HepG2 (cell line): ENCODE data around the gene KLF16. TPM values are rescaled to one million over a fixed set of nuclear protein-coding genes. Genes with fewer than 3 reads are reported as not detected.

ENCODE experiments used
- CREB1 ChIP-seq, 2 experiments: fragments of 450-650 bp in 1 of 2; IDR thresholded peaks; 2 replicates each; pipeline ENCODE4 v1.6.1; 2016 to 2017; ENCODE audit warnings: control low read depth in 1 of 2, mild to moderate bottlenecking in 1 of 2, missing compliant biosample characterization in 1 of 2, missing genetic modification characterization in 1 of 2
- CTCF ChIP-seq: sonication (generic); formaldehyde crosslinking; IDR thresholded peaks from 2 replicates; pipeline ENCODE4 v1.5.0; 2020; ENCODE audit warnings: mild to moderate bottlenecking, missing genetic modification reagents, moderate library complexity
- GPN1 ChIP-seq: sonication (generic); formaldehyde crosslinking; IDR thresholded peaks from 2 replicates; pipeline ENCODE4 v1.5.1; 2020; ENCODE audit warnings: missing genetic modification reagents, borderline replicate concordance
- KLF15 ChIP-seq: sonication (generic); formaldehyde crosslinking; IDR thresholded peaks from 2 replicates; pipeline ENCODE4 v1.8.1; 2023; ENCODE audit warnings: borderline replicate concordance, mild to moderate bottlenecking, inconsistent platforms, missing genetic modification reagents, mixed read lengths
- MED1 ChIP-seq: sonication (generic); formaldehyde crosslinking; IDR thresholded peaks from 2 replicates; pipeline ENCODE4 v1.4.0; 2020; ENCODE audit warnings: missing genetic modification reagents
- NFE2 ChIP-seq: sonication (generic); formaldehyde crosslinking; IDR thresholded peaks from 2 replicates; pipeline ENCODE4 v1.4.0; 2020; ENCODE audit warnings: missing genetic modification reagents
- RXRA ChIP-seq: sonication (generic); formaldehyde crosslinking; IDR thresholded peaks from 2 replicates; pipeline ENCODE4 v1.5.1; 2020; ENCODE audit warnings: missing genetic modification reagents
- SOX13 ChIP-seq, 3 experiments: fragments of 450-650 bp in 1 of 3; sonication (generic) in 1 of 3; formaldehyde crosslinking in 1 of 3; IDR thresholded peaks in 2 of 3; conservative IDR thresholded peaks in 1 of 3; 2 replicates each; pipeline versions ENCODE4 v1.5.0 to v1.6.1; 2016 to 2020; ENCODE audit warnings: antibody characterized with exemption in 1 of 3, mild to moderate bottlenecking in 1 of 3, missing compliant biosample characterization in 1 of 3, missing genetic modification reagents in 1 of 3, moderate library complexity in 1 of 3
- SUZ12 ChIP-seq: fragments of 150-350 bp; IDR thresholded peaks from 2 replicates; pipeline ENCODE4 v1.6.1; 2014; ENCODE audit warnings: low read depth, low read length
- ZFAT ChIP-seq: sonication (generic); formaldehyde crosslinking; conservative IDR thresholded peaks from 2 replicates; pipeline ENCODE4 v1.8.1; 2023; ENCODE audit warnings: missing genetic modification reagents, inconsistent platforms
- ZNF121 ChIP-seq: sonication (generic); formaldehyde crosslinking; IDR thresholded peaks from 2 replicates; pipeline ENCODE4 v1.5.0; 2020; ENCODE audit warnings: mild to moderate bottlenecking, missing genetic modification reagents
- ZNF337 ChIP-seq: sonication (generic); formaldehyde crosslinking; IDR thresholded peaks from 2 replicates; pipeline ENCODE4 v1.5.1; 2020; ENCODE audit warnings: missing genetic modification reagents, low read depth, mild to moderate bottlenecking, borderline replicate concordance
- ZNF441 ChIP-seq: sonication (generic); formaldehyde crosslinking; IDR thresholded peaks from 2 replicates; pipeline ENCODE4 v1.7.0; 2021; ENCODE audit warnings: missing genetic modification reagents, borderline replicate concordance
- ZNF615 ChIP-seq: sonication (generic); formaldehyde crosslinking; IDR thresholded peaks from 2 replicates; pipeline ENCODE4 v1.5.0; 2020; ENCODE audit warnings: mild to moderate bottlenecking, missing genetic modification reagents, borderline replicate concordance
- ZNF772 ChIP-seq: sonication (generic); formaldehyde crosslinking; IDR thresholded peaks from 2 replicates; pipeline ENCODE4 v1.5.0; 2020; ENCODE audit warnings: mild to moderate bottlenecking, missing genetic modification reagents
- ZNF788 ChIP-seq: sonication (generic); formaldehyde crosslinking; IDR thresholded peaks from 2 replicates; pipeline ENCODE4 v1.5.0; 2020; ENCODE audit warnings: mild to moderate bottlenecking, missing genetic modification reagents, borderline replicate concordance
- polyA plus RNA-seq, 8 experiments: library from polyadenylated mRNA; depleted of rRNA in 3 of 8; stranded (reverse) in 7 of 8; unstranded in 1 of 8; fragments of >200 nt; fragmentation: Illumina TruSeq in 4 of 8; extraction: Trizol in 4 of 8; gene quantifications; 2 replicates each; pipeline versions ENCODE4 v1.2.1 to v1.2.3, GENCODE V29; 2011 to 2016; ENCODE audit warnings: low read depth in 4 of 8, missing spikeins in 1 of 8, mixed read lengths in 1 of 8; ENCODE audit not compliant: insufficient read depth in 1 of 8
- total RNA-seq, 5 experiments: library from RNA; depleted of rRNA; stranded (reverse); fragments of >200 nt; fragmentation: Illumina TruSeq; extraction: Trizol; gene quantifications; 2 replicates each; pipeline ENCODE4 v1.2.3, GENCODE V29; 2016; ENCODE audit warnings: low read depth in 1 of 5
- TF ChIP-seq, protein P1 (sequence below): sonication (generic); formaldehyde crosslinking; IDR thresholded peaks from 2 replicates; pipeline ENCODE4 v1.8.0; 2022; ENCODE audit warnings: mild to moderate bottlenecking, missing genetic modification reagents, moderate library complexity
- TF ChIP-seq, protein P2 (sequence below): sonication (generic); formaldehyde crosslinking; IDR thresholded peaks from 2 replicates; pipeline ENCODE4 v1.8.0; 2022; ENCODE audit warnings: mild to moderate bottlenecking, missing genetic modification reagents; ENCODE audit not compliant: insufficient replicate concordance
- TF ChIP-seq, protein P3 (sequence below), 2 experiments: sonication (generic) in 1 of 2; formaldehyde crosslinking in 1 of 2; IDR thresholded peaks; 2 replicates each; pipeline versions ENCODE4 v1.4.0 to v1.6.1; 2018 to 2020; ENCODE audit warnings: missing genetic modification reagents in 2 of 2, borderline replicate concordance in 1 of 2, low read depth in 1 of 2, mild to moderate bottlenecking in 1 of 2, missing biosample characterization in 1 of 2

Gene KLF16
- total and polyA plus RNA-seq, 2 of the 13 experiments (the other 11 are each of a cell fraction or from before 2014, with no cell fraction given) = 3.5 to 6.7 TPM

GRCh38 chr19:1871140-1871597 lies 7.8 kb upstream of the KLF16 start (continued):
- peak; percentile 75; the same call in 1 of the 2 replicates for TF ChIP-seq ZNF788 (CRISPR knock-in tag)
- TF ChIP-seq, protein P1, sequence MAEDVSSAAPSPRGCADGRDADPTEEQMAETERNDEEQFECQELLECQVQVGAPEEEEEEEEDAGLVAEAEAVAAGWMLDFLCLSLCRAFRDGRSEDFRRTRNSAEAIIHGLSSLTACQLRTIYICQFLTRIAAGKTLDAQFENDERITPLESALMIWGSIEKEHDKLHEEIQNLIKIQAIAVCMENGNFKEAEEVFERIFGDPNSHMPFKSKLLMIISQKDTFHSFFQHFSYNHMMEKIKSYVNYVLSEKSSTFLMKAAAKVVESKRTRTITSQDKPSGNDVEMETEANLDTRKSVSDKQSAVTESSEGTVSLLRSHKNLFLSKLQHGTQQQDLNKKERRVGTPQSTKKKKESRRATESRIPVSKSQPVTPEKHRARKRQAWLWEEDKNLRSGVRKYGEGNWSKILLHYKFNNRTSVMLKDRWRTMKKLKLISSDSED (CRISPR knock-in tag) = no peak
- no peak; the same call in 1 of the 2 replicates for TF ChIP-seq CREB1 (IDR thresholded peaks at IDR 0.05)
- peak; percentile 58; the same call in 1 of the 2 replicates for TF ChIP-seq CREB1 (CRISPR knock-in tag; IDR thresholded peaks at IDR 0.05)
- peak; percentile 86 for TF ChIP-seq MED1 (CRISPR knock-in tag)
- TF ChIP-seq RXRA (CRISPR knock-in tag) = peak; percentile 96
- TF ChIP-seq CTCF = peak; percentile 83
- TF ChIP-seq ZFAT = no peak
- TF ChIP-seq ZNF441 (CRISPR knock-in tag) = peak; percentile 27; the same call in 1 of the 2 replicates
- peak; percentile 76; the same call in 1 of the 2 replicates for TF ChIP-seq ZNF121 (CRISPR knock-in tag)
- no peak for TF ChIP-seq NFE2 (CRISPR knock-in tag)
- TF ChIP-seq, protein P2, sequence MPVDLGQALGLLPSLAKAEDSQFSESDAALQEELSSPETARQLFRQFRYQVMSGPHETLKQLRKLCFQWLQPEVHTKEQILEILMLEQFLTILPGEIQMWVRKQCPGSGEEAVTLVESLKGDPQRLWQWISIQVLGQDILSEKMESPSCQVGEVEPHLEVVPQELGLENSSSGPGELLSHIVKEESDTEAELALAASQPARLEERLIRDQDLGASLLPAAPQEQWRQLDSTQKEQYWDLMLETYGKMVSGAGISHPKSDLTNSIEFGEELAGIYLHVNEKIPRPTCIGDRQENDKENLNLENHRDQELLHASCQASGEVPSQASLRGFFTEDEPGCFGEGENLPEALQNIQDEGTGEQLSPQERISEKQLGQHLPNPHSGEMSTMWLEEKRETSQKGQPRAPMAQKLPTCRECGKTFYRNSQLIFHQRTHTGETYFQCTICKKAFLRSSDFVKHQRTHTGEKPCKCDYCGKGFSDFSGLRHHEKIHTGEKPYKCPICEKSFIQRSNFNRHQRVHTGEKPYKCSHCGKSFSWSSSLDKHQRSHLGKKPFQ (CRISPR knock-in tag) = no peak
- peak; percentile 48; the same call in 1 of the 2 replicates for TF ChIP-seq KLF15 (CRISPR knock-in tag)
- no peak for TF ChIP-seq ZNF615 (CRISPR knock-in tag)
- TF ChIP-seq SUZ12 = no peak
- peak; percentile 51; the same call in 1 of the 2 replicates for TF ChIP-seq ZNF772
- no peak for TF ChIP-seq SOX13 (IDR thresholded peaks at IDR 0.05)
- TF ChIP-seq SOX13 (CRISPR knock-in tag; conservative IDR thresholded peaks at IDR 0.05 in 1 of 2, IDR thresholded peaks at IDR 0.05 in 1 of 2) = peak in 1 of 2 experiments; percentile 79; a peak in 2 of 4 replicates
- TF ChIP-seq, protein P3, sequence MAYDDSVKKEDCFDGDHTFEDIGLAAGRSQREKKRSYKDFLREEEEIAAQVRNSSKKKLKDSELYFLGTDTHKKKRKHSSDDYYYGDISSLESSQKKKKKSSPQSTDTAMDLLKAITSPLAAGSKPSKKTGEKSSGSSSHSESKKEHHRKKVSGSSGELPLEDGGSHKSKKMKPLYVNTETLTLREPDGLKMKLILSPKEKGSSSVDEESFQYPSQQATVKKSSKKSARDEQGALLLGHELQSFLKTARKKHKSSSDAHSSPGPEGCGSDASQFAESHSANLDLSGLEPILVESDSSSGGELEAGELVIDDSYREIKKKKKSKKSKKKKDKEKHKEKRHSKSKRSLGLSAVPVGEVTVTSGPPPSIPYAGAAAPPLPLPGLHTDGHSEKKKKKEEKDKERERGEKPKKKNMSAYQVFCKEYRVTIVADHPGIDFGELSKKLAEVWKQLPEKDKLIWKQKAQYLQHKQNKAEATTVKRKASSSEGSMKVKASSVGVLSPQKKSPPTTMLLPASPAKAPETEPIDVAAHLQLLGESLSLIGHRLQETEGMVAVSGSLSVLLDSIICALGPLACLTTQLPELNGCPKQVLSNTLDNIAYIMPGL (CRISPR knock-in tag; IDR thresholded peaks at IDR 0.05; ENCODE audit: borderline replicate concordance in 1 of 2, low read depth in 1 of 2) = peak; percentile 67 to 81; a peak in 3 of 4 replicates
- no peak for TF ChIP-seq ZNF337 (CRISPR knock-in tag)
- no peak for TF ChIP-seq GPN1 (CRISPR knock-in tag)
